ENCODE measurements around the gene MPZL3.

DNA sequence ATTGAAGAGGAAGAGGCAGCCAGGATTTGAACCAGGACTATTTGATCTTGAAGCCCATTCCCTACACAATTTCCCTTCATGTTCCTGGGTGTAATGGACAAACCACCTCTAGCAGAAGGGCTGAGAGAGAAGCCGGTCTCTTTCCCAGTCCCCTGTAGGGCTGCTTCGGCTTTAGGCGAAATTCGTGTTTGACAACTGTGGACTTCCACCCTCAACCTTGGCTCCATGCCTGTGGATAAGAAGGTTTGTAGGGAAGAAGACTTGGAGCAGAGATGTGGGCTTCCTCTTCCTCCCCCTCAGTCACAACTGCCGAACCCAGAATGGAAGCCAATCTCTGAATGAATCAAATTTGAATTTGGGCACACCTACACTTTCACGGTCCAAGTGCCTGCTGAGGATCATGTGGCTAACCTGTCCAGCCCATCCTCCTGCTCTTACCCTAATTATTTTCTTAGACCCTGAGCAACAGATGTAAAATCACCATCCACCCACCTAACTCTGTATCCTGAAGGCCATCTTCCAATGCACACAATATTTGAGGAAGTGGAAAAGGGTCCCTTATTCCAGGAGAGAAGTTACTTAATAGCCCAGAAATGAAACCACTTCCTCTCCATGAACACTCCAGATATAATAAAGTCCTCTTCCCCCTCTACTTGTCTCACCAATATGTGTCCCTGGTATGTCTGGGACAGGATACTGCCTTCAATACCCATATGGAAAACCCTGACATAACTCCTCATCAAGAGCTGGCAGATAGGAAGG, 65.6 kb downstream of the MPZL3 start:
- TF ChIP-seq CTCF (IDR thresholded peaks at IDR 0.05) (no peak), POLR2A (IDR thresholded peaks at IDR 0.05) (no peak)

Data from adrenal gland (tissue), 5 donors.